Gastroesophageal sphincter (tissue), 4 donors: ENCODE results near the gene MACROD2. TPM values are rescaled to one million over a fixed set of nuclear protein-coding genes. Genes with fewer than 3 reads are reported as not detected.

ENCODE experiments used
- ATAC-seq: fragments of 150-250 bp; one replicate; pipeline ENCODE4 v1.9.1; 2016; ENCODE audit warnings: mild to moderate bottlenecking, moderate library complexity
- H3K27ac ChIP-seq, 4 donors: fragments of 200-600 bp; sonication (generic) in 3 of 4; 1 replicate in 3 of 4; 2 replicates in 1 of 4; pipeline ENCODE4 v1.5.1; 2016 to 2019
- H3K27me3 ChIP-seq: fragments of 200-600 bp; sonication (generic); one replicate; pipeline ENCODE4 v1.5.1; 2019
- H3K36me3 ChIP-seq, 2 donors: fragments of 200-600 bp; sonication (generic); one replicate each; pipeline ENCODE4 v1.5.1; 2019; ENCODE audit warnings: control low read depth in 1 of 2
- H3K4me1 ChIP-seq, 3 donors: fragments of 200-600 bp; sonication (generic); 1 replicate in 2 of 3; 2 replicates in 1 of 3; pipeline ENCODE4 v1.5.1; 2016 to 2019; ENCODE audit warnings: control low read depth in 2 of 3
- H3K4me3 ChIP-seq, 2 donors: fragments of 200-600 bp; sonication (generic); one replicate each; pipeline ENCODE4 v1.5.1; 2019; ENCODE audit warnings: mild to moderate bottlenecking in 1 of 2, moderate library complexity in 1 of 2
- H3K9me3 ChIP-seq, 3 donors: fragments of 200-600 bp; sonication (generic); one replicate each; pipeline ENCODE4 v1.5.1; 2017 to 2019; ENCODE audit warnings: control low read depth in 2 of 3
- EP300 ChIP-seq: sonication (generic); formaldehyde crosslinking; IDR thresholded peaks from one replicate; pipeline ENCODE4 v1.6.1; 2017; ENCODE audit warnings: antibody characterized with exemption, mild to moderate bottlenecking
- POLR2A ChIP-seq, 2 donors: fragments of 450-650 bp; IDR thresholded peaks; one replicate each; pipeline ENCODE4 v1.6.1; 2017; ENCODE audit warnings: antibody characterized with exemption in 2 of 2, mild to moderate bottlenecking in 2 of 2, moderate library complexity in 1 of 2
- POLR2AphosphoS5 ChIP-seq: sonication (generic); formaldehyde crosslinking; IDR thresholded peaks from one replicate; pipeline ENCODE4 v1.6.1; 2017; ENCODE audit warnings: antibody characterized with exemption
- WGBS, 2 donors: methylation state at CpG; one replicate each; pipeline ENCODE4 v1.1.5; 2018; ENCODE audit warnings: low coverage in 1 of 2; 5-methylcytosine and 5-hydroxymethylcytosine counted together
- total RNA-seq, 4 donors: library from RNA; depleted of rRNA; stranded (reverse); fragments of >200 nt; gene quantifications; one replicate each; pipeline ENCODE4 v1.1.0, GENCODE V29; 2016
- TF ChIP-seq, protein P1 (sequence below), 4 experiments: fragments of 200-600 bp in 2 of 4; fragments of 450-650 bp in 2 of 4; sonication (generic) in 1 of 4; IDR thresholded peaks; one replicate each; pipeline ENCODE4 v1.5.1; 2017 to 2019; ENCODE audit warnings: antibody characterized with exemption in 4 of 4, mild to moderate bottlenecking in 2 of 4, moderate library complexity in 2 of 4

Gene MACROD2
- total RNA-seq, 4 donors from 2014 or later = 4.0 to 12.1 (median 7.4) TPM

DNA sequence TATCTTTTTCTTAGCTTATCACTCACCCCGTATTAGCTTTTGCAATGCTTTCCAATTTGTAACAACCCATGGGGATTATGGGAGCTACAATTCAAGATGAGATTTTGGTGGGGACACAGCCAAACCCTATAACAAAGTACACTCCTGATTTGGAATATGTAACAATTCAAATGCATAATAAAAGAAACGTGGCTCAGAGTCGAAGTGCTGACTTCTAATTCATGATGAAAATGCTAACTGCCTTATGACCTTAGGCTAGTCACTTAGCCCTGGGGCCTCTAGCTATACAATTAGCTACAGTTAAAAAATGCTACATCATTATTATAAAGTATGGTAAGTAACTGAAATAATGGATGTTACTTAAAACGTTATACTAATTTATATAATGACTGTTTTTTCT lies 1297.1 kb downstream of the MACROD2 start:
- H3K4me1 ChIP-seq = no peaks in the 10 kb centered on the region
- H3K27me3 ChIP-seq = no peaks in the 10 kb centered on the region
- WGBS, 2 donors = 66 to 74% methylated on average over 4 of the region's 4 CpGs
- H3K9me3 ChIP-seq = no peaks in the 10 kb centered on the region
- H3K27ac ChIP-seq = no peak overlapping the region
- H3K36me3 ChIP-seq = no peaks in the 10 kb centered on the region
- ATAC-seq = no peak
- no peak for TF ChIP-seq POLR2A (IDR thresholded peaks at IDR 0.05)
- TF ChIP-seq, protein P1, sequence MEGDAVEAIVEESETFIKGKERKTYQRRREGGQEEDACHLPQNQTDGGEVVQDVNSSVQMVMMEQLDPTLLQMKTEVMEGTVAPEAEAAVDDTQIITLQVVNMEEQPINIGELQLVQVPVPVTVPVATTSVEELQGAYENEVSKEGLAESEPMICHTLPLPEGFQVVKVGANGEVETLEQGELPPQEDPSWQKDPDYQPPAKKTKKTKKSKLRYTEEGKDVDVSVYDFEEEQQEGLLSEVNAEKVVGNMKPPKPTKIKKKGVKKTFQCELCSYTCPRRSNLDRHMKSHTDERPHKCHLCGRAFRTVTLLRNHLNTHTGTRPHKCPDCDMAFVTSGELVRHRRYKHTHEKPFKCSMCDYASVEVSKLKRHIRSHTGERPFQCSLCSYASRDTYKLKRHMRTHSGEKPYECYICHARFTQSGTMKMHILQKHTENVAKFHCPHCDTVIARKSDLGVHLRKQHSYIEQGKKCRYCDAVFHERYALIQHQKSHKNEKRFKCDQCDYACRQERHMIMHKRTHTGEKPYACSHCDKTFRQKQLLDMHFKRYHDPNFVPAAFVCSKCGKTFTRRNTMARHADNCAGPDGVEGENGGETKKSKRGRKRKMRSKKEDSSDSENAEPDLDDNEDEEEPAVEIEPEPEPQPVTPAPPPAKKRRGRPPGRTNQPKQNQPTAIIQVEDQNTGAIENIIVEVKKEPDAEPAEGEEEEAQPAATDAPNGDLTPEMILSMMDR (IDR thresholded peaks at IDR 0.05) = no peak
- no peak overlapping the region for H3K4me3 ChIP-seq

DNA sequence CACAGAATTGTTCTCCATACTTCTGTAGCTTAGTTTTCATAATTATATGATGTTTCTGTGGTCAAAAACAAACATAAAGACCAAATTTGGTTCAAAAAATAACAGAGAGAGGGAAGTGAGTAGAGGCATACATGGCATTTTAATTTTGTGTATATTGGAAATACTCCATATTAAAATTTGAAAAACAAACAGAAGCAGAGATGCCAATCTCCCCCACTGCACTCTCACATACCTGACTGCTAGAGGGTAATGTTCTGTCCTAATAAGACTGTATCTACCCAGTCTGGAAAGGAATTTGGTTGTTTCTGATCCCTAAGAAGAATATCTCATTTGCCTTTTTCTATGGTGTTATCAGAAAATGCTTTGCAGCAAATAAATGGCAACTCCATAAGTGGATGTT lies 1301.1 kb downstream of the MACROD2 start:
- Histone ChIP-seq H3K27ac (no peak overlapping the region), H3K36me3 (no peaks in the 10 kb centered on the region), H3K9me3 (no peaks in the 10 kb centered on the region), H3K4me3 (no peak overlapping the region), H3K27me3 (no peaks in the 10 kb centered on the region), H3K4me1 (no peaks in the 10 kb centered on the region)
- no peak for ATAC-seq
- TF ChIP-seq POLR2AphosphoS5 (no peak), POLR2A (IDR thresholded peaks at IDR 0.05) (no peak), EP300 (no peak)
- TF ChIP-seq, protein P1 (IDR thresholded peaks at IDR 0.05) = no peak

DNA sequence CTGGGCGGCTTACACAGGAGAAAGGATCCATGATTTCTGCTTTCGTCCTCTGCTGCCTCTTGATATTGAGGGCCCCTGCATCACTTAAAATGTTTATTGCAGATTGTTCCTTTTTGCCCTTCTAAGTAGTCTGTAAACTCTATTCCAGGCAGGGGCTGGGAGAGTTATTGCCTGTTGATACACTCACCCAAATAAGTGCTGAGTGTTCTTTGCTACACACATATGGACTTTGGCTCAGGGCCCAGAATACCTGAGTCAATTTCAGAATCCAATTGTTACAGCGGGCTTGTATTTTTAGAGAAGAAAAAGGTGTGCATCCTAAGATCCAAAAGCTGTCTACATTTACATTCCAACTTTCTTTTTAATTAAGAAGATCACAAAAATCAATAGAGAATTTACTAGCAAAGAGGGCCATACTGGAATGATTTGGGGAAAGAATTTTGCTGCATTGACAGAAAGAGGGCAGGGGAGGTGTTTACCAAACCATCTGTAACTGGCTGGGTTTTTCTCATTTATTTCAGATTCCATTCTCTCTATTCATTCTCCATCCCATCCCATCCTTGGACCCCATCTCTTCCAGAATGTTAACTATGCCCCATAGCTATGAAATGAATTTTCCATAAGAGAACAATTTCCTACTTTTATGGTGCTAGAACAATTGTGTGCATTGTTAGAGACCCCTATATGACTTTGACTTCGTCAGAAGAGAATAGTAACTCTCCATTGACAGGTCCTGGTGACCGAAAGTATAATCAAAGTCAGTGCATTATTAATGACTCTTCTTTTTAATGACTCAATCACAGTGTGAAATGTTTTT lies 1302.0 kb downstream of the MACROD2 start:
- H3K27me3 ChIP-seq = no peaks in the 10 kb centered on the region
- H3K36me3 ChIP-seq = no peaks in the 10 kb centered on the region
- H3K27ac ChIP-seq = no peak overlapping the region
- no peak overlapping the region for H3K4me3 ChIP-seq
- no peaks in the 10 kb centered on the region for H3K9me3 ChIP-seq
- 87 to 95% methylated on average over 4 to 5 of the region's 5 CpGs for WGBS, 2 donors
- no peak for ATAC-seq
- TF ChIP-seq, protein P1 (IDR thresholded peaks at IDR 0.05) = no peak
- no peak for TF ChIP-seq POLR2AphosphoS5
- no peak for TF ChIP-seq EP300
- TF ChIP-seq POLR2A (IDR thresholded peaks at IDR 0.05) = no peak
- H3K4me1 ChIP-seq = no peaks in the 10 kb centered on the region

DNA sequence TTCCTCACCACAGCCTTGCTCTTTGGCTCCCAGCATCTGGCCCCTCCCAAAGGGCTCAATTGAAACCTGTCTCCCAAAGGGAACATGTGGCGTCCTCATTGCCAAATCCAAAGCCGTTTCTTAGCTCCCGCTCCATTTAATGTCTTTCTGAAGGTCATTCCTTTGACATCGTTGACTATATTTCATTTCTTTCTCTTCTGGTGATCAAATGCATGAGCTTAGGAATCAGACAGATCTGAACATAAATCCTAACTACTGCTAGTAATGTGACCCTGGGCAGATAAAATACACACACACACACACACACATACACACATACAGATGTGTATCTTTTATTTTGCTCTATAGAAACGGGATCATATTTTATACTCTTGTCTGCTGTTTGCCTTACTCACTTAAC lies 1306.8 kb downstream of the MACROD2 start:
- no peak for TF ChIP-seq POLR2AphosphoS5
- TF ChIP-seq EP300 = no peak
- TF ChIP-seq, protein P1 (IDR thresholded peaks at IDR 0.05) = no peak
- no peak for TF ChIP-seq POLR2A (IDR thresholded peaks at IDR 0.05)
- no peaks in the 10 kb centered on the region for H3K4me1 ChIP-seq
- no peak overlapping the region for H3K27ac ChIP-seq
- no peaks in the 10 kb centered on the region for H3K9me3 ChIP-seq
- H3K4me3 ChIP-seq = no peak overlapping the region
- H3K36me3 ChIP-seq = no peaks in the 10 kb centered on the region
- ATAC-seq = no peak
- no peaks in the 10 kb centered on the region for H3K27me3 ChIP-seq
- WGBS, 2 donors = 70 to 81% methylated on average over 2 to 5 of the region's 5 CpGs

DNA sequence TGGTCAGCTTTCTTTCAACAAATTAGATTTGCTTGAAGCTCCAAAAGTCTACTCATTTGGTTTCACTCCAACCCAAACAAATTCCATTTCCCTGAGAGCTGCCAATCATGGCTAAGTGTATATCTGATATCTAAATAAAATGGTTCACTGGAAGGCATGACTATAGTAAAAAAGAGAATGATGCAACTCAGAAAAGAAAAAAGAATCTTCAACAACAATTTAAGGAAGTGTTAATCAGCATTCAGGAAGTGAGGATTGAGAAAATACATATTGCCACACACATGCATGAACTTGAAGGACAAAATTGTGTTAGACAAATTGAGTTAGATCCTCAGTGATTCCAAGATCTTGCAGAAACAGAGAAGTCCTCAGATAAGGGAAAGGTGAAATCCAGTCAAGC lies 1315.0 kb downstream of the MACROD2 start:
- no peak overlapping the region for H3K4me3 ChIP-seq
- TF ChIP-seq POLR2AphosphoS5 = no peak
- TF ChIP-seq POLR2A (IDR thresholded peaks at IDR 0.05) = no peak
- TF ChIP-seq, protein P1 (IDR thresholded peaks at IDR 0.05) = no peak
- TF ChIP-seq EP300 = no peak
- H3K9me3 ChIP-seq = peaks cover 0 to 2% (median 0%) of the 10 kb centered on the region in 3 donors
- no peak overlapping the region for H3K27ac ChIP-seq
- ATAC-seq = no peak
- H3K27me3 ChIP-seq = no peaks in the 10 kb centered on the region
- H3K4me1 ChIP-seq = no peaks in the 10 kb centered on the region
- no peaks in the 10 kb centered on the region for H3K36me3 ChIP-seq
